Stimulated activated CD4-positive, alpha-beta T cell treated with anti-CD3 and anti-CD28 coated beads, Interleukin-4, amount 100 ng/mL, for 24 hours (primary cell): Measurements from ENCODE around the gene FPGT.
"Not testable (repeated sequence)": the region's sequence is repeated elsewhere in the genome, so short reads cannot be mapped to it uniquely, and the experiment has no call there.

Source experiments
- DNase-seq: peaks from one replicate; pipeline ENCODE4 v3.0.0-alpha.2; 2020

Gene FPGT

GRCh38 chr1:74197657-74198552 lies at the start of gene FPGT, which contains the start of gene LRRIQ3:
FPGT (plus strand) TSS chr1:74198242; CDS start chr1:74198279, 37 bp downstream.
LRRIQ3 (minus strand) TSS chr1:74198176; CDS start chr1:74183684, 14,492 bp downstream.
- DNase-seq = peak; percentile 95

- no peak for DNase-seq
Measured at GRCh38 chr1:74160046-74160445, 38.0 kb upstream of the FPGT start.

- no peak for DNase-seq
Measured at GRCh38 chr1:74161497-74161896, 36.5 kb upstream of the FPGT start.

- DNase-seq = no peak
Measured at GRCh38 chr1:74162333-74162732, 35.7 kb upstream of the FPGT start.

GRCh38 chr1:74174423-74174822 lies 23.6 kb upstream of the FPGT start:
- DNase-seq = not testable (repeated sequence)

GRCh38 chr1:74180490-74180889 lies 17.6 kb upstream of the FPGT start:
- DNase-seq = no peak

GRCh38 chr1:74193908-74194307 lies 4.1 kb upstream of the FPGT start:
- DNase-seq = no peak

GRCh38 chr1:74195339-74195738 lies 2.7 kb upstream of the FPGT start:
- no peak for DNase-seq

- no peak for DNase-seq
Measured at GRCh38 chr1:74197255-74197654, 787 bp upstream of the FPGT start.

- DNase-seq = no peak
Measured at GRCh38 chr1:74199504-74199903, 1.5 kb downstream of the FPGT start.

GRCh38 chr1:74205266-74205665 lies 7.2 kb downstream of the FPGT start:
- no peak for DNase-seq

GRCh38 chr1:74215229-74215628 lies 17.2 kb downstream of the FPGT start:
- no peak for DNase-seq

- DNase-seq = no peak
Measured at GRCh38 chr1:74222701-74223100, 24.7 kb downstream of the FPGT start.

- no peak for DNase-seq
Measured at GRCh38 chr1:74223453-74223852, 25.4 kb downstream of the FPGT start.

GRCh38 chr1:74235153-74235552 lies 37.1 kb downstream of the FPGT start, which contains the start of gene TNNI3K:
TNNI3K (plus strand) TSS chr1:74235387; CDS start chr1:74235452, 65 bp downstream.
- DNase-seq = no peak

GRCh38 chr1:74236440-74236839 lies 38.4 kb downstream of the FPGT start:
- no peak for DNase-seq

- DNase-seq = no peak
Measured at GRCh38 chr1:74237035-74237434, 39.0 kb downstream of the FPGT start.

GRCh38 chr1:74237787-74238186 lies 39.7 kb downstream of the FPGT start:
- DNase-seq = no peak

GRCh38 chr1:74245168-74245772 lies 47.2 kb downstream of the FPGT start:
- DNase-seq = no peak

- no peak for DNase-seq
Measured at GRCh38 chr1:74246315-74246714, 48.3 kb downstream of the FPGT start.

- no peak for DNase-seq
Measured at GRCh38 chr1:74247881-74248528, 50.0 kb downstream of the FPGT start.

GRCh38 chr1:74253243-74253824 lies 55.3 kb downstream of the FPGT start:
- not testable (repeated sequence) for DNase-seq
